Nephron progenitor cell (in vitro differentiated cells): ENCODE data around the gene UBR2.
A peak's percentile ranks its signal among the peaks of the same experiment; 100 is the strongest.
"Not testable (repeated sequence)": the region's sequence is repeated elsewhere in the genome, so short reads cannot be mapped to it uniquely, and the experiment has no call there.

Experiments
- DNase-seq: peaks from one replicate; pipeline ENCODE4 v3.0.0; 2021
- H3K27ac Mint-ChIP-seq: 2 replicates; pipeline ENCODE4 v1.8.0; 2021; ENCODE audit warnings: mild to moderate bottlenecking, moderate library complexity, mixed read lengths
- H3K27me3 Mint-ChIP-seq: 2 replicates; pipeline ENCODE4 v1.8.0; 2021; ENCODE audit warnings: mild to moderate bottlenecking, low read depth, mixed read lengths; ENCODE audit not compliant: poor library complexity
- H3K36me3 Mint-ChIP-seq: 2 replicates; pipeline ENCODE4 v1.8.0; 2021; ENCODE audit warnings: low read depth, mixed read lengths
- H3K4me1 Mint-ChIP-seq: 2 replicates; pipeline ENCODE4 v1.8.0; 2021; ENCODE audit warnings: mixed read lengths
- H3K4me3 Mint-ChIP-seq: 2 replicates; pipeline ENCODE4 v1.8.0; 2021; ENCODE audit warnings: mild to moderate bottlenecking, moderate library complexity, mixed read lengths
- H3K9me3 Mint-ChIP-seq: 2 replicates; pipeline ENCODE4 v1.8.0; 2021; ENCODE audit warnings: mild to moderate bottlenecking, moderate library complexity, mixed read lengths
- CTCF ChIP-seq: fragments of 200-600 bp; sonication (generic); IDR thresholded peaks from 2 replicates; pipeline ENCODE4 v1.5.0; 2021; ENCODE audit warnings: antibody characterized with exemption

Gene UBR2

GRCh38 chr6:42556462-42556861, 7.4 kb upstream of the UBR2 start:
- Mint-ChIP-seq H3K9me3 (peaks cover 14% of the 10 kb centered on the region), H3K36me3 (peaks cover 4% of the 10 kb centered on the region), H3K27ac (peak overlapping the region; percentile 90), H3K4me1 (peaks cover 24% of the 10 kb centered on the region), H3K27me3 (peaks cover 3% of the 10 kb centered on the region), H3K4me3 (peak overlapping the region; percentile 4)
- no peak for DNase-seq
- no peak for TF ChIP-seq CTCF

- not testable (repeated sequence) for H3K27ac Mint-ChIP-seq, H3K36me3 Mint-ChIP-seq, H3K27me3 Mint-ChIP-seq, H3K4me3 Mint-ChIP-seq, DNase-seq, H3K9me3 Mint-ChIP-seq
- peaks cover 31% of the 10 kb centered on the region for H3K4me1 Mint-ChIP-seq
Observed at GRCh38 chr6:42559276-42559675, 4.6 kb upstream of the UBR2 start.

- no peak overlapping the region for H3K4me3 Mint-ChIP-seq
Observed at GRCh38 chr6:42561986-42562385, 1.8 kb upstream of the UBR2 start.

GRCh38 chr6:42562788-42563405, 932 bp upstream of the UBR2 start:
- Mint-ChIP-seq H3K36me3 (peaks cover 22% of the 10 kb centered on the region), H3K27ac (no peak overlapping the region), H3K4me3 (peak overlapping the region; percentile 99), H3K4me1 (peaks cover 27% of the 10 kb centered on the region), H3K27me3 (peaks cover 3% of the 10 kb centered on the region), H3K9me3 (no peaks in the 10 kb centered on the region)
- no peak for DNase-seq
- TF ChIP-seq CTCF: no peak

More at GRCh38 chr6:42561986-42562385, 1.8 kb upstream of the UBR2 start:
- no peak for TF ChIP-seq CTCF
- Mint-ChIP-seq H3K27me3 (peaks cover 3% of the 10 kb centered on the region), H3K27ac (no peak overlapping the region), H3K36me3 (peaks cover 17% of the 10 kb centered on the region), H3K4me1 (peaks cover 28% of the 10 kb centered on the region), H3K9me3 (no peaks in the 10 kb centered on the region)
- DNase-seq: no peak

- Mint-ChIP-seq H3K4me1 (peaks cover 27% of the 10 kb centered on the region), H3K27ac (peak overlapping the region; percentile 56), H3K9me3 (peaks cover 4% of the 10 kb centered on the region), H3K27me3 (peaks cover 3% of the 10 kb centered on the region), H3K4me3 (peak overlapping the region; percentile 99), H3K36me3 (peaks cover 35% of the 10 kb centered on the region)
- TF ChIP-seq CTCF: no peak
- DNase-seq: no peak
Observed at GRCh38 chr6:42564506-42564825, 637 bp downstream of the UBR2 start.

GRCh38 chr6:42565823-42566613, 2.2 kb downstream of the UBR2 start:
- peak overlapping the region; percentile 99 for H3K4me3 Mint-ChIP-seq
- H3K36me3 Mint-ChIP-seq: peaks cover 35% of the 10 kb centered on the region
- TF ChIP-seq CTCF: no peak
- peaks cover 27% of the 10 kb centered on the region for H3K4me1 Mint-ChIP-seq
- no peaks in the 10 kb centered on the region for H3K27me3 Mint-ChIP-seq
- no peak for DNase-seq
- H3K27ac Mint-ChIP-seq: no peak overlapping the region
- H3K9me3 Mint-ChIP-seq: peaks cover 4% of the 10 kb centered on the region
